K562 (cell line): ENCODE data around the gene CENPU. TPM values are rescaled to one million over a fixed set of nuclear protein-coding genes. Genes with fewer than 3 reads are reported as not detected.
A peak's percentile ranks its signal among the peaks of the same experiment; 100 is the strongest.

Source experiments
- AFF4 ChIP-seq: sonication (generic); formaldehyde crosslinking; IDR thresholded peaks from 2 replicates; pipeline ENCODE4 v1.8.0; 2023; ENCODE audit warnings: mild to moderate bottlenecking, missing genetic modification reagents
- CBFA2T2 ChIP-seq: fragments of 450-650 bp; conservative IDR thresholded peaks from 2 replicates; pipeline ENCODE4 v1.6.1; 2017; ENCODE audit warnings: mild to moderate bottlenecking
- DNMT1 ChIP-seq: fragments of 450-650 bp; IDR thresholded peaks from 2 replicates; pipeline ENCODE4 v1.6.1; 2016; ENCODE audit warnings: antibody characterized with exemption, mild to moderate bottlenecking
- EP300 ChIP-seq: IDR thresholded peaks from 2 replicates; pipeline ENCODE4 v1.6.1; 2012; ENCODE audit warnings: low read length, improper control_type of control experiment
- HDAC6 ChIP-seq: IDR thresholded peaks from 2 replicates; pipeline ENCODE4 v1.6.1; 2012; ENCODE audit warnings: low read depth, mild to moderate bottlenecking, control low read depth, inconsistent platforms, low read length, moderate library complexity
- ID3 ChIP-seq, 2 experiments: fragments of 250-450 bp in 1 of 2; fragments of 450-650 bp in 1 of 2; sonication (Bioruptor Pico) in 1 of 2; IDR thresholded peaks; 2 replicates each; pipeline versions ENCODE4 v1.6.1 to v1.8.0; 2016 to 2021; ENCODE audit warnings: mild to moderate bottlenecking in 2 of 2, moderate library complexity in 2 of 2, missing compliant biosample characterization in 1 of 2, missing genetic modification characterization in 1 of 2
- KHSRP ChIP-seq: fragments of 450-650 bp; IDR thresholded peaks from 2 replicates; pipeline ENCODE4 v1.6.1; 2017
- MEF2D ChIP-seq: conservative IDR thresholded peaks from 2 replicates; pipeline ENCODE4 v1.6.1; 2016; ENCODE audit warnings: low read depth, missing genetic modification characterization, missing compliant biosample characterization
- MIER1 ChIP-seq: fragments of 450-650 bp; IDR thresholded peaks from 2 replicates; pipeline ENCODE4 v1.6.1; 2016; ENCODE audit warnings: antibody characterized with exemption, mild to moderate bottlenecking, low read depth
- NR3C1 ChIP-seq: sonication (generic); formaldehyde crosslinking; IDR thresholded peaks from 2 replicates; pipeline ENCODE4 v1.8.1; 2022; ENCODE audit warnings: missing genetic modification reagents
- POLR2G ChIP-seq: fragments of 200-400 bp; formaldehyde crosslinking; IDR thresholded peaks from 2 replicates; pipeline ENCODE4 v1.6.1; 2017; ENCODE audit warnings: low read depth, mild to moderate bottlenecking, antibody characterized with exemption, low read length, moderate library complexity
- RBM14 ChIP-seq: fragments of 200-400 bp; formaldehyde crosslinking; IDR thresholded peaks from 2 replicates; pipeline ENCODE4 v1.6.1; 2018; ENCODE audit warnings: low read depth, mild to moderate bottlenecking, low read length, moderate library complexity, borderline replicate concordance; ENCODE audit not compliant: insufficient read depth
- SIN3B ChIP-seq: fragments of 450-650 bp; IDR thresholded peaks from 2 replicates; pipeline ENCODE4 v1.6.1; 2017; ENCODE audit warnings: low read depth, mild to moderate bottlenecking, moderate library complexity
- SP1 ChIP-seq: sonication (generic); formaldehyde crosslinking; IDR thresholded peaks from 2 replicates; pipeline ENCODE4 v1.8.1; 2022; ENCODE audit warnings: mild to moderate bottlenecking, missing genetic modification reagents
- SREBF2 ChIP-seq: sonication (generic); formaldehyde crosslinking; IDR thresholded peaks from 2 replicates; pipeline ENCODE4 v1.4.0; 2020; ENCODE audit warnings: mild to moderate bottlenecking, missing genetic modification reagents
- THAP7 ChIP-seq: fragments of 250-450 bp; sonication (Bioruptor Pico); IDR thresholded peaks from 2 replicates; pipeline ENCODE4 v1.5.0; 2021
- TRIM24 ChIP-seq, 2 experiments: fragments of 450-650 bp; IDR thresholded peaks; 2 replicates each; pipeline ENCODE4 v1.6.1; 2016
- TSHZ1 ChIP-seq: fragments of 250-450 bp; sonication (Bioruptor Pico); IDR thresholded peaks from 2 replicates; pipeline ENCODE4 v1.4.0; 2020; ENCODE audit warnings: mild to moderate bottlenecking, moderate library complexity
- ZNF263 ChIP-seq: sonication (generic); formaldehyde crosslinking; IDR thresholded peaks from 2 replicates; pipeline ENCODE4 v1.8.0; 2022; ENCODE audit warnings: mild to moderate bottlenecking, missing genetic modification reagents, borderline replicate concordance
- ZNF445 ChIP-seq: fragments of 250-450 bp; sonication (Bioruptor Pico); IDR thresholded peaks from 2 replicates; pipeline ENCODE4 v1.4.0; 2020; ENCODE audit warnings: low read depth, mild to moderate bottlenecking, moderate library complexity
- polyA plus RNA-seq, 8 experiments: library from polyadenylated mRNA; depleted of rRNA in 4 of 8; stranded (reverse) in 5 of 8; unstranded in 3 of 8; fragments of >200 nt; fragmentation: Nextera tagmentation in 2 of 8; fragmentation: Illumina TruSeq in 1 of 8; extraction: Ambion mirVana in 2 of 8; extraction: Trizol in 1 of 8; gene quantifications; 2 replicates each; pipeline versions ENCODE4 v1.2.1 to v1.2.3, GENCODE V29; 2011 to 2014; ENCODE audit warnings: inconsistent platforms in 1 of 8, missing spikeins in 1 of 8
- total RNA-seq, 7 experiments: library from RNA; depleted of rRNA in 6 of 7; stranded (reverse); fragments of >200 nt in 6 of 7; fragmentation: Illumina TruSeq in 2 of 7; extraction: Trizol in 2 of 7; gene quantifications; 2 replicates each; pipeline versions ENCODE4 v1.2.1 to v1.2.3, GENCODE V29; 2011 to 2021; ENCODE audit warnings: low replicate concordance in 1 of 7

CENPU gene
- total and polyA plus RNA-seq, 9 of the 15 experiments (the other 6 are each of a cell fraction or from before 2014, with no cell fraction given): 39.4 to 98.7 (median 84.3) TPM

GRCh38 chr4:184747034-184747830, 13.3 kb upstream of the CENPU start (continued):
- TF ChIP-seq TSHZ1 (no peak), EP300 (peak; percentile 40), MEF2D (no peak), ID3 (CRISPR knock-in tag; IDR thresholded peaks at IDR 0.05) (no peak), ID3 (tag; IDR thresholded peaks at IDR 0.05) (no peak), HDAC6 (no peak), KHSRP (no peak), ZNF263 (no peak), THAP7 (CRISPR knock-in tag) (no peak), RBM14 (no peak), CBFA2T2 (peak; percentile 61), ZNF445 (CRISPR knock-in tag) (no peak), DNMT1 (no peak), SIN3B (no peak), POLR2G (no peak), MIER1 (no peak), TRIM24 (IDR thresholded peaks at IDR 0.05) (0 out of 4 replicates have a peak, but pooled peaks of 1 of the 2 experiments have one; percentile 53), SREBF2 (CRISPR knock-in tag) (no peak), NR3C1 (CRISPR knock-in tag) (no peak), AFF4 (CRISPR knock-in tag) (no peak), SP1 (CRISPR knock-in tag) (no peak)
